ENCODE results near the gene ADAMTSL1. TPM values are rescaled to one million over a fixed set of nuclear protein-coding genes. Genes with fewer than 3 reads are reported as not detected.

ADAMTSL1 gene
- total RNA-seq, 6 experiments from 2014 or later, result 37.3 to 98.1 (median 90.8) TPM

- Mint-ChIP-seq H3K4me3 (no peak overlapping the region), H3K9me3 (peaks cover 5% of the 10 kb centered on the region), H3K4me1 (ENCODE audit: low read depth) (peaks cover 18% of the 10 kb centered on the region), H3K27me3 (ENCODE audit: insufficient read depth) (no peaks in the 10 kb centered on the region), H3K36me3 (ENCODE audit: low read depth) (peaks cover 10% of the 10 kb centered on the region), H3K27ac (no peak overlapping the region)
- no peak for DNase-seq
- TF ChIP-seq CTCF (IDR thresholded peaks at IDR 0.05), result no peak
Measured at GRCh38 chr9:18466101-18466500, 7.9 kb upstream of the ADAMTSL1 start.

GRCh38 chr9:18467696-18468095 is 6.3 kb upstream of the ADAMTSL1 start:
- Mint-ChIP-seq H3K36me3 (ENCODE audit: low read depth) (peaks cover 10% of the 10 kb centered on the region), H3K9me3 (peaks cover 5% of the 10 kb centered on the region), H3K27ac (no peak overlapping the region), H3K4me3 (no peak overlapping the region), H3K4me1 (ENCODE audit: low read depth) (peaks cover 31% of the 10 kb centered on the region), H3K27me3 (ENCODE audit: insufficient read depth) (no peaks in the 10 kb centered on the region)
- no peak for TF ChIP-seq CTCF (IDR thresholded peaks at IDR 0.05)
- no peak for DNase-seq

- Mint-ChIP-seq H3K4me3 (peak overlapping the region; percentile 96; the same call in 1 of the 2 replicates), H3K4me1 (ENCODE audit: low read depth) (peaks cover 61% of the 10 kb centered on the region), H3K27ac (no peak overlapping the region), H3K9me3 (peaks cover 5% of the 10 kb centered on the region), H3K36me3 (ENCODE audit: low read depth) (peaks cover 28% of the 10 kb centered on the region), H3K27me3 (ENCODE audit: insufficient read depth) (no peaks in the 10 kb centered on the region)
- no peak for TF ChIP-seq CTCF (IDR thresholded peaks at IDR 0.05)
- no peak for DNase-seq
Measured at GRCh38 chr9:18472435-18472834, 1.5 kb upstream of the ADAMTSL1 start.

DNA sequence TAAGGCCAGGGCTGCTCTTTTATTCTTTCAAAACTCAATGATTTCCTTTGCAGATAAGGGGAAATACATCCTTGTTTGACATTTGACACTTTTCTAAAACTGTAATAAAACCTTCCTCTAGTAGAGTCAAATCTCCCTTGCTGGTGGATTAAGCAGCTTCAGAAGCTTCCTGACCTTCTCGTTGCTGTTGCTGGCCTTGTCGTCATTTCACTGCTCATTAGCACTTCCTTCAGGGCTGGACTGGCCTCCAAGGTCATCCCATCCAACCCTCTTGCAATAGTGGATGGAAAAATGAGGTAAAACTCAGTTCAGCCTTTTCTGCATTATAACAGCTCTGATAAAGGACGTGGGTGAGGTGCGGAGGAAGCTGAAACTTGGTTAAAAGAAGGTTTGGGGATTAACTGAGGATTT is 1.1 kb upstream of the ADAMTSL1 start:
- no peak for TF ChIP-seq CTCF (IDR thresholded peaks at IDR 0.05)
- H3K4me3 Mint-ChIP-seq, result peak overlapping the region; percentile 96
- no peak for DNase-seq
- H3K36me3 Mint-ChIP-seq (ENCODE audit: low read depth), result peaks cover 32% of the 10 kb centered on the region
- H3K27ac Mint-ChIP-seq, result peak overlapping the region; percentile 79; the same call in 1 of the 2 replicates
- H3K27me3 Mint-ChIP-seq (ENCODE audit: insufficient read depth), result no peaks in the 10 kb centered on the region
- H3K9me3 Mint-ChIP-seq, result peaks cover 5% of the 10 kb centered on the region
- peaks cover 65% of the 10 kb centered on the region for H3K4me1 Mint-ChIP-seq (ENCODE audit: low read depth)

- TF ChIP-seq CTCF (IDR thresholded peaks at IDR 0.05), result no peak
- peaks cover 84% of the 10 kb centered on the region for H3K4me1 Mint-ChIP-seq (ENCODE audit: low read depth)
- H3K36me3 Mint-ChIP-seq (ENCODE audit: low read depth), result peaks cover 28% of the 10 kb centered on the region
- peak overlapping the region; percentile 79 for H3K27ac Mint-ChIP-seq
- H3K4me3 Mint-ChIP-seq, result peak overlapping the region; percentile 96
- no peaks in the 10 kb centered on the region for H3K27me3 Mint-ChIP-seq (ENCODE audit: insufficient read depth)
- peaks cover under 1% of the 10 kb centered on the region for H3K9me3 Mint-ChIP-seq
- peak; percentile 59 for DNase-seq
Measured at GRCh38 chr9:18474783-18475182, 830 bp downstream of the ADAMTSL1 start.
